Measurements from ENCODE around the gene CASZ1.

GRCh38 chr1:10634075-10634427 lies 162.4 kb downstream of the CASZ1 start:
- TF ChIP-seq EP300 (IDR thresholded peaks at IDR 0.05; ENCODE audit: borderline replicate concordance) = no peak
- no peak for TF ChIP-seq TEAD4 (IDR thresholded peaks at IDR 0.05)

Data from Ishikawa (cell line).